ENCODE data around the gene SPIN2B.

DNA sequence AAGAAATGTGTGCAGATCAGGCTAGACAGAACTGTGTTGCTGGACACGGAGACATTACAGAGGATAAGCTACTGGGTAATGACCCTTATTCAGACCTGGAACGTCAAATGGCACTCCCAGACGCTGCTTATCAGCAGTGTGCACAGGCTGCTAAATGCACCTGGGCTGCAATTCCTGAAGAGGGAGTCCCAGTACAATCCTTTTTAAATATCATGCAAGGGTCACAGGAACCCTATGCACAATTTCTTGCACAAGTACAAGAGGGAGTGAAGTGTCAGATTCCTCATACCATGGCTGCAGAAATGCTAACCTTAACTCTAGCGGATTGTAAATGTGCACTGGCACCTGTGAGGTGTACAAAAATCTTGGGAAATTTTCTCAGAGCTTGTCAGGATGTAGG lies 16.9 kb downstream of the SPIN2B start:
- TF ChIP-seq YY1 (IDR thresholded peaks at IDR 0.05) = no peak
- TF ChIP-seq, protein P1, sequence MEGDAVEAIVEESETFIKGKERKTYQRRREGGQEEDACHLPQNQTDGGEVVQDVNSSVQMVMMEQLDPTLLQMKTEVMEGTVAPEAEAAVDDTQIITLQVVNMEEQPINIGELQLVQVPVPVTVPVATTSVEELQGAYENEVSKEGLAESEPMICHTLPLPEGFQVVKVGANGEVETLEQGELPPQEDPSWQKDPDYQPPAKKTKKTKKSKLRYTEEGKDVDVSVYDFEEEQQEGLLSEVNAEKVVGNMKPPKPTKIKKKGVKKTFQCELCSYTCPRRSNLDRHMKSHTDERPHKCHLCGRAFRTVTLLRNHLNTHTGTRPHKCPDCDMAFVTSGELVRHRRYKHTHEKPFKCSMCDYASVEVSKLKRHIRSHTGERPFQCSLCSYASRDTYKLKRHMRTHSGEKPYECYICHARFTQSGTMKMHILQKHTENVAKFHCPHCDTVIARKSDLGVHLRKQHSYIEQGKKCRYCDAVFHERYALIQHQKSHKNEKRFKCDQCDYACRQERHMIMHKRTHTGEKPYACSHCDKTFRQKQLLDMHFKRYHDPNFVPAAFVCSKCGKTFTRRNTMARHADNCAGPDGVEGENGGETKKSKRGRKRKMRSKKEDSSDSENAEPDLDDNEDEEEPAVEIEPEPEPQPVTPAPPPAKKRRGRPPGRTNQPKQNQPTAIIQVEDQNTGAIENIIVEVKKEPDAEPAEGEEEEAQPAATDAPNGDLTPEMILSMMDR (IDR thresholded peaks at IDR 0.05; ENCODE audit: low read depth, low read length, missing input control) = no peak
- TF ChIP-seq, protein P2, sequence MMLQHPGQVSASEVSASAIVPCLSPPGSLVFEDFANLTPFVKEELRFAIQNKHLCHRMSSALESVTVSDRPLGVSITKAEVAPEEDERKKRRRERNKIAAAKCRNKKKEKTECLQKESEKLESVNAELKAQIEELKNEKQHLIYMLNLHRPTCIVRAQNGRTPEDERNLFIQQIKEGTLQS (IDR thresholded peaks at IDR 0.05) = no peak
- TF ChIP-seq, protein P3, sequence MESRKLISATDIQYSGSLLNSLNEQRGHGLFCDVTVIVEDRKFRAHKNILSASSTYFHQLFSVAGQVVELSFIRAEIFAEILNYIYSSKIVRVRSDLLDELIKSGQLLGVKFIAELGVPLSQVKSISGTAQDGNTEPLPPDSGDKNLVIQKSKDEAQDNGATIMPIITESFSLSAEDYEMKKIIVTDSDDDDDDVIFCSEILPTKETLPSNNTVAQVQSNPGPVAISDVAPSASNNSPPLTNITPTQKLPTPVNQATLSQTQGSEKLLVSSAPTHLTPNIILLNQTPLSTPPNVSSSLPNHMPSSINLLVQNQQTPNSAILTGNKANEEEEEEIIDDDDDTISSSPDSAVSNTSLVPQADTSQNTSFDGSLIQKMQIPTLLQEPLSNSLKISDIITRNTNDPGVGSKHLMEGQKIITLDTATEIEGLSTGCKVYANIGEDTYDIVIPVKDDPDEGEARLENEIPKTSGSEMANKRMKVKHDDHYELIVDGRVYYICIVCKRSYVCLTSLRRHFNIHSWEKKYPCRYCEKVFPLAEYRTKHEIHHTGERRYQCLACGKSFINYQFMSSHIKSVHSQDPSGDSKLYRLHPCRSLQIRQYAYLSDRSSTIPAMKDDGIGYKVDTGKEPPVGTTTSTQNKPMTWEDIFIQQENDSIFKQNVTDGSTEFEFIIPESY (IDR thresholded peaks at IDR 0.05) = no peak
- no peak for TF ChIP-seq RAD21 (IDR thresholded peaks at IDR 0.05)
- TF ChIP-seq REST (IDR thresholded peaks at IDR 0.05) = no peak
- no peak for TF ChIP-seq TAF1 (conservative IDR thresholded peaks at IDR 0.05)
- no peak for TF ChIP-seq RXRA (IDR thresholded peaks at IDR 0.05)

Measured in liver (tissue), 3 donors.